H1 (cell line): Measurements from ENCODE around the gene ARHGEF28. TPM values are rescaled to one million over a fixed set of nuclear protein-coding genes. Genes with fewer than 3 reads are reported as not detected.

Source experiments
- CTCF ChIA-PET: fragments of 300-600 bp; sonication (Branson Sonifier 250); formaldehyde crosslinking; loops from one replicate; lab custom pipeline; 2021; ENCODE audit not compliant: partially characterized antibody; lab: Charles Lee
- POLR2A ChIA-PET: fragments of 300-600 bp; sonication (Branson Sonifier 250); formaldehyde crosslinking; loops from one replicate; lab custom pipeline; 2021; ENCODE audit warnings: inconsistent platforms; ENCODE audit not compliant: partially characterized antibody; lab: Charles Lee
- DNase-seq, 2 experiments: peaks; one replicate each; pipeline versions ENCODE4 v3.0.0 to v3.0.0-alpha.2; 2010 to 2022; ENCODE audit warnings: low spot score in 2 of 2, low read depth in 1 of 2, mixed read lengths in 1 of 2
- FAIRE-seq: peaks from 2 replicates; lab custom pipeline; 2011; peaks lifted over from hg19 to GRCh38; lab: Jason Lieb, UNC
- H2AFZ ChIP-seq: 2 replicates; pipeline ENCODE4 v1.8.1; 2012; ENCODE audit warnings: low read length, inconsistent platforms
- H2AK5ac ChIP-seq: 2 replicates; pipeline ENCODE4 v1.6.1; 2013; ENCODE audit warnings: low read depth, low read length
- H2BK120ac ChIP-seq: replicated peaks from 2 replicates; pipeline ENCODE3; 2013; ENCODE audit warnings: low read depth, low read length, inconsistent platforms
- H2BK12ac ChIP-seq: 2 replicates; pipeline ENCODE4 v1.6.1; 2013; ENCODE audit warnings: low read depth, low read length
- H2BK15ac ChIP-seq: 2 replicates; pipeline ENCODE4 v1.6.1; 2013; ENCODE audit warnings: low read length
- H2BK20ac ChIP-seq: 2 replicates; pipeline ENCODE4 v1.6.1; 2013; ENCODE audit warnings: low read length
- H2BK5ac ChIP-seq: 2 replicates; pipeline ENCODE4 v1.6.1; 2013; ENCODE audit warnings: low read depth, low read length
- H3K14ac ChIP-seq: 2 replicates; pipeline ENCODE4 v1.6.1; 2013; ENCODE audit warnings: inconsistent platforms; ENCODE audit not compliant: insufficient read length
- H3K18ac ChIP-seq: 2 replicates; pipeline ENCODE4 v1.6.1; 2013; ENCODE audit warnings: low read length; ENCODE audit errors: extremely low read depth
- H3K23ac ChIP-seq: 2 replicates; pipeline ENCODE4 v1.6.1; 2013; ENCODE audit warnings: inconsistent platforms; ENCODE audit not compliant: insufficient read length
- H3K23me2 ChIP-seq: 2 replicates; pipeline ENCODE4 v1.6.1; 2013; ENCODE audit warnings: low read depth, low read length
- H3K27ac ChIP-seq: 2 replicates; pipeline ENCODE4 v1.6.1; 2011; ENCODE audit warnings: low read depth, low read length, inconsistent platforms
- H3K27me3 ChIP-seq, 4 experiments: replicated peaks in 1 of 4; 1 replicate in 1 of 4; 2 replicates in 3 of 4; pipeline versions ENCODE4 v1.6.1 to v1.8.1; 2011 to 2013; ENCODE audit warnings: low read length in 3 of 4, mild to moderate bottlenecking in 3 of 4, inconsistent platforms in 2 of 4, mixed read lengths in 2 of 4, moderate library complexity in 1 of 4; ENCODE audit not compliant: control insufficient read depth in 3 of 4, insufficient read depth in 3 of 4; ENCODE audit errors: extremely low read depth in 1 of 4
- H3K36me3 ChIP-seq, 4 experiments: 2 replicates each; pipeline versions ENCODE4 v1.6.1 to v1.8.1; 2011 to 2013; ENCODE audit warnings: mild to moderate bottlenecking in 4 of 4, low read length in 3 of 4, moderate library complexity in 2 of 4, control low read depth in 1 of 4, inconsistent platforms in 1 of 4; ENCODE audit not compliant: insufficient read depth in 4 of 4, control insufficient read depth in 2 of 4
- H3K4ac ChIP-seq: replicated peaks from 2 replicates; pipeline ENCODE3; 2013; ENCODE audit warnings: low read length, low read depth, mixed read lengths, inconsistent platforms; ENCODE audit not compliant: insufficient read length
- H3K4me1 ChIP-seq, 4 experiments: replicated peaks in 1 of 4; 1 replicate in 1 of 4; 2 replicates in 3 of 4; pipeline versions ENCODE4 v1.6.1 to v1.8.1; 2011 to 2013; ENCODE audit warnings: low read length in 3 of 4, inconsistent platforms in 2 of 4, mixed read lengths in 1 of 4; ENCODE audit not compliant: insufficient read depth in 4 of 4, control insufficient read depth in 3 of 4
- H3K4me2 ChIP-seq, 2 experiments: 2 replicates each; pipeline versions ENCODE4 v1.6.1 to v1.8.1; 2011 to 2013; ENCODE audit warnings: low read depth in 2 of 2, low read length in 2 of 2, control low read depth in 1 of 2, inconsistent platforms in 1 of 2, mild to moderate bottlenecking in 1 of 2; ENCODE audit not compliant: insufficient read depth in 1 of 2
- H3K4me3 ChIP-seq, 4 experiments: fragments of 200-600, 300-600 bp in 1 of 4; sonication (generic), shearing (Covaris generic), sonication (Bioruptor Twin) in 1 of 4; 2 replicates each; pipeline versions ENCODE4 v1.5.1 to v1.8.1; 2011 to 2016; ENCODE audit warnings: low read length in 4 of 4, low read depth in 3 of 4, control low read depth in 2 of 4, inconsistent platforms in 2 of 4, mild to moderate bottlenecking in 2 of 4, mixed read lengths in 1 of 4, moderate library complexity in 1 of 4; ENCODE audit not compliant: insufficient read depth in 2 of 4; ENCODE audit errors: extremely low read depth in 1 of 4
- H3K56ac ChIP-seq: replicated peaks from 2 replicates; pipeline ENCODE3; 2013; ENCODE audit warnings: low read depth, mild to moderate bottlenecking, mixed read lengths, low read length, inconsistent platforms; ENCODE audit not compliant: insufficient read length
- H3K79me1 ChIP-seq: 2 replicates; pipeline ENCODE4 v1.6.1; 2013; ENCODE audit warnings: low read depth, low read length, control low read depth
- H3K79me2 ChIP-seq, 2 experiments: 2 replicates each; pipeline versions ENCODE4 v1.6.1 to v1.8.1; 2012 to 2013; ENCODE audit warnings: low read length in 2 of 2, mild to moderate bottlenecking in 2 of 2, inconsistent platforms in 1 of 2; ENCODE audit not compliant: insufficient read depth in 2 of 2, control insufficient read depth in 1 of 2
- H3K9ac ChIP-seq, 4 experiments: replicated peaks in 1 of 4; 1 replicate in 1 of 4; 2 replicates in 3 of 4; pipeline versions ENCODE4 v1.6.1 to v1.8.1; 2011 to 2013; ENCODE audit warnings: low read depth in 3 of 4, low read length in 3 of 4, control low read depth in 2 of 4, mild to moderate bottlenecking in 2 of 4, moderate library complexity in 2 of 4, inconsistent platforms in 1 of 4; ENCODE audit errors: extremely low read depth in 1 of 4
- H3K9me3 ChIP-seq, 2 experiments: 2 replicates each; pipeline versions ENCODE4 v1.6.1 to v1.8.1; 2012 to 2013; ENCODE audit warnings: mild to moderate bottlenecking in 2 of 2, moderate library complexity in 2 of 2, control low read depth in 1 of 2, inconsistent platforms in 1 of 2, low read depth in 1 of 2, low read length in 1 of 2, mixed read lengths in 1 of 2; ENCODE audit not compliant: insufficient read depth in 2 of 2
- H4K20me1 ChIP-seq, 2 experiments: replicated peaks in 1 of 2; 2 replicates each; pipeline versions ENCODE3 to v1.8.1; 2011 to 2013; ENCODE audit warnings: inconsistent platforms in 2 of 2, low read length in 2 of 2, mild to moderate bottlenecking in 1 of 2; ENCODE audit not compliant: insufficient read depth in 2 of 2, control insufficient read depth in 1 of 2
- H4K5ac ChIP-seq: 2 replicates; pipeline ENCODE4 v1.6.1; 2013; ENCODE audit warnings: low read length, low read depth, mixed read lengths, inconsistent platforms; ENCODE audit not compliant: insufficient read length
- H4K8ac ChIP-seq: 2 replicates; pipeline ENCODE4 v1.8.0; 2013; ENCODE audit warnings: mild to moderate bottlenecking, moderate library complexity, low read length, inconsistent platforms; ENCODE audit not compliant: insufficient read depth; ENCODE audit errors: extremely low read depth
- H4K91ac ChIP-seq: replicated peaks from 2 replicates; pipeline ENCODE3; 2013; ENCODE audit warnings: low read length, mixed read lengths, inconsistent platforms; ENCODE audit not compliant: insufficient read length
- BCL11A ChIP-seq, 2 experiments: IDR thresholded peaks; one replicate each; pipeline ENCODE4 v1.6.1; 2011; ENCODE audit warnings: low read depth in 2 of 2, low read length in 2 of 2, mild to moderate bottlenecking in 2 of 2
- CBX8 ChIP-seq: fragments of 300-800, 300-1000 bp; sonication (generic); IDR thresholded peaks from 2 replicates; pipeline ENCODE4 v1.7.1; 2016; ENCODE audit warnings: low read depth, low read length, borderline replicate concordance
- CHD2 ChIP-seq: IDR thresholded peaks from 2 replicates; pipeline ENCODE4 v1.6.1; 2012; ENCODE audit warnings: low read length, improper control_type of control experiment
- EZH2 ChIP-seq: fragments of 200-600 bp; sonication (generic); IDR thresholded peaks from 2 replicates; pipeline ENCODE4 v1.7.1; 2012; ENCODE audit warnings: low read depth, mild to moderate bottlenecking, moderate library complexity, low read length, inconsistent platforms; ENCODE audit not compliant: severe bottlenecking
- JUN ChIP-seq: IDR thresholded peaks from 2 replicates; pipeline ENCODE4 v1.6.1; 2011; ENCODE audit warnings: low read depth, mild to moderate bottlenecking, improper control_type of control experiment, low read length
- NRF1 ChIP-seq: IDR thresholded peaks from 2 replicates; pipeline ENCODE4 v1.6.1; 2011; ENCODE audit warnings: mild to moderate bottlenecking, low read depth, low read length, improper control_type of control experiment
- RFX5 ChIP-seq: IDR thresholded peaks from 2 replicates; pipeline ENCODE4 v1.6.1; 2011; ENCODE audit warnings: low read depth, low read length, improper control_type of control experiment, borderline replicate concordance
- SIRT6 ChIP-seq: IDR thresholded peaks from one replicate; pipeline ENCODE4 v1.7.1; 2012; ENCODE audit warnings: low read length, inconsistent platforms
- SIX5 ChIP-seq: IDR thresholded peaks from 2 replicates; pipeline ENCODE4 v1.6.1; 2011; ENCODE audit warnings: mild to moderate bottlenecking, low read depth, low read length
- TEAD4 ChIP-seq: IDR thresholded peaks from 2 replicates; pipeline ENCODE4 v1.6.1; 2012; ENCODE audit warnings: low read depth, low read length, inconsistent platforms, mixed read lengths
- YY1 ChIP-seq: IDR thresholded peaks from 2 replicates; pipeline ENCODE4 v1.6.1; 2011; ENCODE audit warnings: low read depth, mild to moderate bottlenecking, low read length
- ZNF274 ChIP-seq: IDR thresholded peaks from 2 replicates; pipeline ENCODE4 v1.7.0; 2012; ENCODE audit warnings: low read length, borderline replicate concordance; ENCODE audit errors: extremely low read depth
- WGBS, 2 experiments: shearing (Covaris generic) in 1 of 2; methylation state at CpG; one replicate each; pipeline versions ENCODE4 v1.1.6 to v1.1.7; 2013 to 2015; ENCODE audit warnings: low lambda C conversion rate in 2 of 2, mixed read lengths in 2 of 2, inconsistent platforms in 1 of 2, low coverage in 1 of 2, missing lambda C conversion rate in 1 of 2; ENCODE audit not compliant: insufficient replicate concordance in 2 of 2, insufficient coverage in 1 of 2, insufficient read length in 1 of 2; ENCODE audit errors: extremely low coverage in 1 of 2, missing lambda C conversion rate in 1 of 2; 5-methylcytosine and 5-hydroxymethylcytosine counted together
- polyA plus RNA-seq, 7 experiments: library from polyadenylated mRNA; depleted of rRNA in 3 of 7; stranded (reverse) in 5 of 7; unstranded in 2 of 7; fragments of >200 nt in 5 of 7; fragments of 200-250 nt in 2 of 7; gene quantifications; 1 replicate in 5 of 7; 2 replicates in 1 of 7; 4 replicates in 1 of 7; pipeline versions ENCODE4 v1.2.1 to v1.2.3, GENCODE V29; 2011 to 2013; ENCODE audit warnings: missing spikeins in 2 of 7, mixed read lengths in 2 of 7
- total RNA-seq: library from RNA; stranded (reverse); fragmentation: NEBNext Ultra II Directional; extraction: Animal tissue kit (Norgen Biotek cat#: 25700); gene quantifications from 2 replicates; pipeline ENCODE4 v1.2.1, GENCODE V29; 2021
- TF ChIP-seq, protein P1 (sequence below), 3 experiments: IDR thresholded peaks; 1 replicate in 2 of 3; 2 replicates in 1 of 3; pipeline versions ENCODE4 v1.5.1 to v1.6.1; 2011; ENCODE audit warnings: low read length in 3 of 3, mild to moderate bottlenecking in 3 of 3, inconsistent platforms in 2 of 3, low read depth in 1 of 3, moderate library complexity in 1 of 3; ENCODE audit not compliant: insufficient read depth in 1 of 3; ENCODE audit errors: control extremely low read depth in 1 of 3

The ARHGEF28 gene
- total and polyA plus RNA-seq, 2 of the 8 experiments (the other 6 are each of a cell fraction or from before 2014, with no cell fraction given) = 0.33 to 1.0 TPM

DNA sequence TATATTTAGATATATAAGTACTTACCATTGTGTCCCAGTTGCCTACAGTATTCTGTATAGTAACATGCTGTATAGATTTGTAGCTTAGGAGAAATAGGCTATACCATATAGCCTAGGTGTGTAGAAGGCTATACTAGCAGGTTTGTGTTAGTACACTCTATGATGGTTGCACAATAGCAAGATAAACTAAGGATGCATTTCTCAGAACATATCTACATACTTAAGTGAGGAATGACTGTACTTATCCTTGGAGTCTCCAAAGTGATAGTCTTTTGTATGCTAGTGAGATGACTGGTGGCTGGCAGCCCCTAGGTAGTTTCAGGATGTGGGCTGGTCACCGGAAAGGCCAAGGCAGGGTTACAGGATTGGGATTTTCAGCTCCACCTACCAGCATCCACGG, 208.7 kb downstream of the ARHGEF28 start:
- Histone ChIP-seq H2BK20ac (no peak overlapping the region), H2BK15ac (no peak overlapping the region), H3K4me3 (no peak overlapping the region), H2AK5ac (no peak overlapping the region), H3K27ac (no peak overlapping the region), H3K56ac (no peak overlapping the region), H3K79me1 (no peaks in the 10 kb centered on the region), H2AFZ (no peak overlapping the region), H4K5ac (no peak overlapping the region), H3K23ac (no peak overlapping the region), H3K9ac (no peak overlapping the region), H3K27me3 (no peaks in the 10 kb centered on the region), H4K91ac (no peak overlapping the region), H3K18ac (no peak overlapping the region), H3K14ac (no peak overlapping the region), H2BK12ac (no peak overlapping the region), H2BK120ac (no peak overlapping the region), H4K8ac (no peak overlapping the region), H3K36me3 (no peaks in the 10 kb centered on the region), H3K4ac (no peak overlapping the region), H3K79me2 (no peaks in the 10 kb centered on the region), H3K4me1 (no peaks in the 10 kb centered on the region), H4K20me1 (no peaks in the 10 kb centered on the region), H3K4me2 (no peak overlapping the region), H3K23me2 (no peaks in the 10 kb centered on the region), H3K9me3 (no peaks in the 10 kb centered on the region), H2BK5ac (no peak overlapping the region)
- FAIRE-seq = no peak
- ChIA-PET CTCF (interaction anchor here (0.9 kb wide), 1 partner anchor 16 kb away, joined by 4 read pairs; no protein-coding TSS in a partner anchor), POLR2A (no interaction called here)
- WGBS, 2 experiments = 92% methylated on average over 2 of the region's 2 CpGs; no CpG with 5 or more reads in 1 of the 2 experiments
- no peak for DNase-seq
- TF ChIP-seq CBX8 (no peak), TEAD4 (no peak), YY1 (no peak), EZH2 (no peak), BCL11A (IDR thresholded peaks at IDR 0.05; ENCODE audit: low read depth in 2 of 2, low read length in 2 of 2) (no peak), JUN (no peak), NRF1 (no peak), SIRT6 (no peak), SIX5 (no peak), RFX5 (no peak), CHD2 (no peak), ZNF274 (no peak)
- TF ChIP-seq, protein P1, sequence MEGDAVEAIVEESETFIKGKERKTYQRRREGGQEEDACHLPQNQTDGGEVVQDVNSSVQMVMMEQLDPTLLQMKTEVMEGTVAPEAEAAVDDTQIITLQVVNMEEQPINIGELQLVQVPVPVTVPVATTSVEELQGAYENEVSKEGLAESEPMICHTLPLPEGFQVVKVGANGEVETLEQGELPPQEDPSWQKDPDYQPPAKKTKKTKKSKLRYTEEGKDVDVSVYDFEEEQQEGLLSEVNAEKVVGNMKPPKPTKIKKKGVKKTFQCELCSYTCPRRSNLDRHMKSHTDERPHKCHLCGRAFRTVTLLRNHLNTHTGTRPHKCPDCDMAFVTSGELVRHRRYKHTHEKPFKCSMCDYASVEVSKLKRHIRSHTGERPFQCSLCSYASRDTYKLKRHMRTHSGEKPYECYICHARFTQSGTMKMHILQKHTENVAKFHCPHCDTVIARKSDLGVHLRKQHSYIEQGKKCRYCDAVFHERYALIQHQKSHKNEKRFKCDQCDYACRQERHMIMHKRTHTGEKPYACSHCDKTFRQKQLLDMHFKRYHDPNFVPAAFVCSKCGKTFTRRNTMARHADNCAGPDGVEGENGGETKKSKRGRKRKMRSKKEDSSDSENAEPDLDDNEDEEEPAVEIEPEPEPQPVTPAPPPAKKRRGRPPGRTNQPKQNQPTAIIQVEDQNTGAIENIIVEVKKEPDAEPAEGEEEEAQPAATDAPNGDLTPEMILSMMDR (IDR thresholded peaks at IDR 0.05; ENCODE audit: control extremely low read depth in 1 of 3, insufficient read depth in 1 of 3, low read depth in 1 of 3, low read length in 3 of 3) = no peak
